ENCODE measurements around the gene WWC2.

Gene WWC2

GRCh38 chr4:183272384-183272783 is 173.3 kb downstream of the WWC2 start:
- Mint-ChIP-seq H3K4me1 (ENCODE audit: low read depth) (no peaks in the 10 kb centered on the region), H3K36me3 (peaks cover 18% of the 10 kb centered on the region), H3K9me3 (ENCODE audit: low read depth) (peaks cover 7% of the 10 kb centered on the region), H3K27me3 (no peaks in the 10 kb centered on the region), H3K4me3 (no peak overlapping the region), H3K27ac (no peak overlapping the region)

DNA sequence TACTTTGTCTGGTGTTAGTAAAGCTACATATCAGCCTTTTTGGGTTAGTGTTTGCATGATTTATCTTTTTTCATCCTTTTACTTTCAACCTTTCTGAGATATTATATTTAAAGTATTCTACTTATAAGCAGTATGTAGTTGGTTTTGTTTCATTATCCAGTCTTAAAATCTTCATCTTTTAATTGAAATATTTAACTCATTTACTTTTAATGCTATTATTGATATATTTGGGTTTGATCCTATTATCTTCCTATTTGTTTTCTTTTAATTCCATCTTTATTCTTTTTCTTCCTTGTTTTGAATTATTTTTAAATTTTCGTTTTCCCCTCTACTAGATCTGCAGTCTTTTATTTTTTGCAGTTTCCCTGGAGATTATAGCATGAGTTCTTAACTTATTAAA is 177.0 kb downstream of the WWC2 start:
- Mint-ChIP-seq H3K4me1 (ENCODE audit: low read depth) (no peaks in the 10 kb centered on the region), H3K36me3 (peaks cover 18% of the 10 kb centered on the region), H3K27ac (no peak overlapping the region), H3K9me3 (ENCODE audit: low read depth) (peaks cover 7% of the 10 kb centered on the region), H3K4me3 (no peak overlapping the region), H3K27me3 (no peaks in the 10 kb centered on the region)

GRCh38 chr4:183284258-183284785 is 185.3 kb downstream of the WWC2 start:
- H3K9me3 Mint-ChIP-seq (ENCODE audit: low read depth) = no peaks in the 10 kb centered on the region
- no peak overlapping the region for H3K27ac Mint-ChIP-seq
- H3K36me3 Mint-ChIP-seq = peaks cover 4% of the 10 kb centered on the region
- H3K4me1 Mint-ChIP-seq (ENCODE audit: low read depth) = no peaks in the 10 kb centered on the region
- no peak overlapping the region for H3K4me3 Mint-ChIP-seq
- H3K27me3 Mint-ChIP-seq = no peaks in the 10 kb centered on the region

DNA sequence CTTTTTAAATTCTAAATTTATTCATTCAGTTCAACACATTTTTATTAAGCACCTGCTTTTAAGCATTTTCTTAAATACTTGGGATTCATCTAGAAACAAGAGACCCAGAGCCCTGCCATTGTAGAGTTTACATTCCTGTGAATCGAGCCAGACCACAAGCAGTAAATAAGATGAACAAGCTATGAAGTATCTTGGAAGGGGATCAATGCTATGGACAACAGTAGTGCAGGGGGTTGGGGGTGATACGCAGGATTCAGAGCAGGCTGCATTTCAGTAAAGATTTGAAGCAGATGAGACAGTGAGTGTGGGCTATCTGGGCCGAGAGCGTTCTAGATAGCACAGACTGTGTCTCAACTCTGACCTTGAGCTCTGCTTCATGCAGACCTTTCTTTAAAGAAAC is 185.9 kb downstream of the WWC2 start:
- Mint-ChIP-seq H3K4me1 (ENCODE audit: low read depth) (no peaks in the 10 kb centered on the region), H3K27ac (no peak overlapping the region), H3K27me3 (no peaks in the 10 kb centered on the region), H3K36me3 (peaks cover 4% of the 10 kb centered on the region), H3K9me3 (ENCODE audit: low read depth) (no peaks in the 10 kb centered on the region), H3K4me3 (no peak overlapping the region)

- H3K27ac Mint-ChIP-seq = no peak overlapping the region
- H3K36me3 Mint-ChIP-seq = peaks cover 7% of the 10 kb centered on the region
- no peaks in the 10 kb centered on the region for H3K27me3 Mint-ChIP-seq
- no peaks in the 10 kb centered on the region for H3K9me3 Mint-ChIP-seq (ENCODE audit: low read depth)
- no peak overlapping the region for H3K4me3 Mint-ChIP-seq
- no peaks in the 10 kb centered on the region for H3K4me1 Mint-ChIP-seq (ENCODE audit: low read depth)
Measured at GRCh38 chr4:183285886-183286285, 186.8 kb downstream of the WWC2 start.

- no peak overlapping the region for H3K27ac Mint-ChIP-seq
- no peaks in the 10 kb centered on the region for H3K4me1 Mint-ChIP-seq (ENCODE audit: low read depth)
- H3K36me3 Mint-ChIP-seq = peaks cover 8% of the 10 kb centered on the region
- H3K9me3 Mint-ChIP-seq (ENCODE audit: low read depth) = no peaks in the 10 kb centered on the region
- no peaks in the 10 kb centered on the region for H3K27me3 Mint-ChIP-seq
- H3K4me3 Mint-ChIP-seq = no peak overlapping the region
Measured at GRCh38 chr4:183286590-183287308, 187.7 kb downstream of the WWC2 start.

DNA sequence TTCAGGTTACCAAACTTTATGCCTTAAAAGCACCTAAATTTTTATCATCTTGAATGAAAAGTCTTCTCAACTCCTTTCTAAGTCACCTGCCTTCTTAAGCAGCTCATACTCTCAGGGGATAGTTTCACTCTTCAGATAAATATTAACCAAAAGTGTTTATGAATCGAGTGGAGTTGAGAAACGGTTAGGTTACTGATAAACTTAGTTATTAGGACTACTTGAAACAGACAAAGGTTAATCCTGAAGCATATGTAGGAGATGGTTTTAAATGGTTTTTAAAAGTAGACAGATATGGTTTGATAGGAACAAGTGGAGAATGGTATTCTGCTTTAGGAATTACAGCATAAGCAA is 188.2 kb downstream of the WWC2 start:
- no peak overlapping the region for H3K4me3 Mint-ChIP-seq
- no peaks in the 10 kb centered on the region for H3K9me3 Mint-ChIP-seq (ENCODE audit: low read depth)
- no peak overlapping the region for H3K27ac Mint-ChIP-seq
- peaks cover 8% of the 10 kb centered on the region for H3K36me3 Mint-ChIP-seq
- H3K4me1 Mint-ChIP-seq (ENCODE audit: low read depth) = no peaks in the 10 kb centered on the region
- H3K27me3 Mint-ChIP-seq = no peaks in the 10 kb centered on the region

DNA sequence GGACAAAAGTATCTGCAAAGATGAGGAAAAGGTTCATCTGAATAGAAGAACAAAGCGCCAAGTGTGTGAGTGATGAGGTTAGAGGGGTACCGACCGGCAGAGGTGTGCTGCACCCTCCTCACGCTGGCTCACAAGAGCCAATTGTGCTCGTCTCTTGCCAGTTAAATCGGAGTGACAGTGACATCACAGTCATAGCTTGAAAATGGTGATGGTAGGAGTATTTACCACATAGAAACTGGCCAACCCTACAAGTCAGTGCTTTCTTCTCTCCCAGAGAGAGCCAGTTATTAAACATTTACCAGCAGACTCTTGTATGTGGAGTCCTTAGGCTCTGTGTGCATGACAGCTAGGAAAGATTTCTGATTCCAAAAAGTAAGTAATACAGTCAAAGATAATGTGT is 188.6 kb downstream of the WWC2 start:
- H3K4me3 Mint-ChIP-seq = no peak overlapping the region
- H3K36me3 Mint-ChIP-seq = peaks cover 10% of the 10 kb centered on the region
- H3K4me1 Mint-ChIP-seq (ENCODE audit: low read depth) = no peaks in the 10 kb centered on the region
- H3K27me3 Mint-ChIP-seq = no peaks in the 10 kb centered on the region
- no peak overlapping the region for H3K27ac Mint-ChIP-seq
- no peaks in the 10 kb centered on the region for H3K9me3 Mint-ChIP-seq (ENCODE audit: low read depth)

DNA sequence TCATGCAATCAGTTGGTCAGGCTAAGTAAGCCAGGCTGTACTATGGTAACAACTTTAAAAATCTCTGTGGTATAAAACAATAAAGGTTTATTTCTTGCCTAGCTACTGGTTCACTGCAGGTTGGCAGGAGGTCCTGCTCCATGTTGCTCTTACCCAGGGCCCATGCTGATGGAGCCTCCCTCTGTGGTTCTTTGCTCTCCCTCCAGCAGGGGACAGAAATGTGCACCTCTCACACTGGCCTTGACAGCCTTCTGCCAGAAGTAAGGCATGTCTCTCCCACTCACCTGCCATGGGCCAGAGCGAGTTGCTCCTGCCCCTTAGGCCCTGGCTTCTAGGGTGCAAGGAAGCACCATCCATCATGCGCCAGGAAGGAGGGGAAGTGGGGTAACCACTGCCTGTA is 189.9 kb downstream of the WWC2 start:
- H3K36me3 Mint-ChIP-seq = peaks cover 10% of the 10 kb centered on the region
- no peak overlapping the region for H3K4me3 Mint-ChIP-seq
- no peaks in the 10 kb centered on the region for H3K4me1 Mint-ChIP-seq (ENCODE audit: low read depth)
- no peaks in the 10 kb centered on the region for H3K27me3 Mint-ChIP-seq
- no peak overlapping the region for H3K27ac Mint-ChIP-seq
- H3K9me3 Mint-ChIP-seq (ENCODE audit: low read depth) = no peaks in the 10 kb centered on the region

DNA sequence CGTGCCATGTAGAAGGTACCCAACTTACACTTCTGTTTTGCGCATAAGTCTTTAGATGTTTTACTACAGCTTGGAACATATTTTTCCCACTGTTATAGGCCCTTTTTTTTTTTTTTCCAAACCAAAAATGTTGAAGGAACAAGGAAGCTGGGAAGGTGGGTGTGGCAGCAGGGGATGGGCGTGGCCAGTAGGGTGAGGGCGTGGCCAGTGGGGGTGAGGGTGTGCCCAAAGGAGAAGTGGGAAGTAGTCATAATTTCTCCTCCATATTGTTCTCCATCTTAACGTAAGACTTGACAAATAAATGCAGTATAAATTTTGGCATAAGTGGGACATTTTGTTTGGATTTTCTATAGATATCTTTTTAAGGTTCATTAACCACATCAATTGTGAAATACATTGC is 190.6 kb downstream of the WWC2 start:
- H3K27me3 Mint-ChIP-seq = no peaks in the 10 kb centered on the region
- no peaks in the 10 kb centered on the region for H3K4me1 Mint-ChIP-seq (ENCODE audit: low read depth)
- no peaks in the 10 kb centered on the region for H3K9me3 Mint-ChIP-seq (ENCODE audit: low read depth)
- H3K4me3 Mint-ChIP-seq = no peak overlapping the region
- peaks cover 14% of the 10 kb centered on the region for H3K36me3 Mint-ChIP-seq
- H3K27ac Mint-ChIP-seq = no peak overlapping the region

GRCh38 chr4:183291070-183291469 is 192.0 kb downstream of the WWC2 start:
- no peak overlapping the region for H3K27ac Mint-ChIP-seq
- H3K4me1 Mint-ChIP-seq (ENCODE audit: low read depth) = no peaks in the 10 kb centered on the region
- H3K36me3 Mint-ChIP-seq = peaks cover 12% of the 10 kb centered on the region
- no peaks in the 10 kb centered on the region for H3K27me3 Mint-ChIP-seq
- H3K4me3 Mint-ChIP-seq = no peak overlapping the region
- H3K9me3 Mint-ChIP-seq (ENCODE audit: low read depth) = no peaks in the 10 kb centered on the region

DNA sequence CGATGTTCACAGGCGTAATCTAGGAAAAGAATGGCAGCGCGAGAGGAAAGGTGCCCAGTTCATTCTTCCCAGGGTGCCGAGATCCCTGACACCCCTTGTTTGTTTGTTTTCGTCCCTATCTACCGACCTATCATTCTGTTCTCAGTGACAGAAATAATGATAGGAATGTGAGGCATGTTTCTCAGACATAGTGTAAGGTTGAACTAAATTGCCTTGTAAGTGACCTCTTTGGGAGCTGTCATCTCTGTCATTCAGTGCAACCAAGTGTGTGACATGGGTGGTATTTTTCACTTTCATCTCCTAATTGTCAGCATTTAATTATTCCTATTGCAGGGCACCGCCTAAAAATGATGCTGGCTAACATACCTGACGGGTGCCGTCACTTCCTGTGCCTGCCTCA is 196.7 kb downstream of the WWC2 start:
- Mint-ChIP-seq H3K36me3 (peaks cover 9% of the 10 kb centered on the region), H3K4me3 (no peak overlapping the region), H3K27me3 (peaks cover 2% of the 10 kb centered on the region)

DNA sequence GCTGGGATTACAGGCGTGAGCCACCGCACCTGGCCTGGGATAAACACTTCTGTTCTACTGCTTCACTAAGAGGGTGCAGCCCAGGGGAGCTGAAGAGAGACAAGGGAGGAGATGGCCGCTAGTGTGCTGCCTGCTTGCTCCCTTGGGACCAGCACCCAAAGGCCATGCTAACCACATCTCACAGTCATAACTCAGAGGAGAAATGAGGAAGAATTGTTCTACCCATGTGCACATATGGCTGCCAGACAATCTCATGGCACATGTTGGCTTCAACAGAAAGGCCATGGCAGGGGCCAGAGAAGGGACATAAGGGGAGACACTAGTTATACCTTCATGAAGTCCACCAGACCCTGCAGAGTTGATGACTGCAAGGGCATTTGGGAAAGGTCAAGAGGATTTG is 198.6 kb downstream of the WWC2 start:
- Mint-ChIP-seq H3K27me3 (peaks cover 2% of the 10 kb centered on the region), H3K4me3 (no peak overlapping the region), H3K9me3 (ENCODE audit: low read depth) (no peaks in the 10 kb centered on the region), H3K4me1 (ENCODE audit: low read depth) (no peaks in the 10 kb centered on the region), H3K36me3 (peaks cover 4% of the 10 kb centered on the region), H3K27ac (no peak overlapping the region)

More for the DNA sequence above, 196.7 kb downstream of the WWC2 start:
- no peak overlapping the region for H3K27ac Mint-ChIP-seq
- H3K9me3 Mint-ChIP-seq (ENCODE audit: low read depth) = no peaks in the 10 kb centered on the region
- H3K4me1 Mint-ChIP-seq (ENCODE audit: low read depth) = no peaks in the 10 kb centered on the region

DNA sequence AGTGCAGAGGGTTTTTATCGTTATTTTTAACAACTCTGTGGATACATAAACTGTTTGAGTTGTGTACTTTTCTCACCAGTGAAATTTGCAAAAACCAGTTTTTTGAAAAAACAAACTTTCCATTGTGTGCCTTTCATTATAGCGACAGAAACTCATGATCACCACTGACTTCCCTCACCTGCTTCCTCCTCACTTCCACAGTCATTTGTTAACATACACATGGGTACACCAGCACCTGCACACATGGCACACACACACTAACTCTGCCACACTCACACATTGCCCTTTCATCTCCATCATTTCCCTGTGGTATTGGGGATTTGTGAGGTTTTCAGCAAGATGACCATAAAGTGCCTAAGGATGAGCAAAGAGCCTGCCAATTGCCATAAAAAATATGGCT is 200.4 kb downstream of the WWC2 start:
- H3K4me1 Mint-ChIP-seq (ENCODE audit: low read depth) = no peaks in the 10 kb centered on the region
- no peaks in the 10 kb centered on the region for H3K9me3 Mint-ChIP-seq (ENCODE audit: low read depth)
- H3K27me3 Mint-ChIP-seq = peaks cover 2% of the 10 kb centered on the region
- H3K4me3 Mint-ChIP-seq = no peak overlapping the region
- H3K36me3 Mint-ChIP-seq = no peaks in the 10 kb centered on the region
- H3K27ac Mint-ChIP-seq = no peak overlapping the region

DNA sequence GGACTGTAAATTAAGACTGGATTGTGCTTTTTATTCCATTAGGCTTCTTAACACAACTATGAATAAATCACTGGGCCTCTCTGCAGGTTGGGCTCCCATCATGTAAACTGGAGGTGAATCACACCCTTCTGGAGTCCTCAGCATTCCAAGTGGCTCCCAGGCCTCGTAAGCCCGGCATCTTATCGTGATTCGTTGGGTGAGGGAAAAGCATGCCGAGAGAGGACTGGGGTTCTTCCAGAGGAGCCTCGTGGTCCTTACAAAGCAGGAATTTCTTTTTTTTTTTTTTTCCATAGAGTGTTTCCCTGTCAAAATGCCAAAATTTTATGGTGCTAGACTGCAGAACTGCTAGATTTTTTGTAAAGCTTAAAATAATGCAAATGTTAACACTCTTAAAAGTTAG is 201.0 kb downstream of the WWC2 start:
- Mint-ChIP-seq H3K9me3 (ENCODE audit: low read depth) (no peaks in the 10 kb centered on the region), H3K36me3 (no peaks in the 10 kb centered on the region), H3K4me3 (no peak overlapping the region), H3K27me3 (peaks cover 3% of the 10 kb centered on the region), H3K27ac (no peak overlapping the region), H3K4me1 (ENCODE audit: low read depth) (no peaks in the 10 kb centered on the region)

DNA sequence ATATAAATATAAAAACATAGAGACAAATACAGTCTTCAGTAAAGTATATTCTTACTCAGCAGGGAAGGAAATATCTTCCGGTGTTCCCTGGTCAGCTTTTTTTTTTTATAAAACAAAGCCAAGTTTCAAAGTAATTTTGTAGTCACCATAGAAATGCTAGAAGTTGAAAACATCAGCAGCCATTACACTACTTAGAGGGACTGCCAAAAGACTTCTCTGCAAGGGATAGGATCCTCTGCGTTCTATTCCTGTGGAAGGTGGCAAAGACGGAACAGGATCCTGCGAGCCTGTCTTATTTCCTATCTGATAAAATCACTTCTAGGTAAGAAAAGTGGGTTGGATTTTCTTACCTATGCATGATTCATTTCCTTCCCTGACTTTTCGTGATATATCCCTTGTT is 201.6 kb downstream of the WWC2 start:
- no peaks in the 10 kb centered on the region for H3K4me1 Mint-ChIP-seq (ENCODE audit: low read depth)

More for the DNA sequence above, 201.6 kb downstream of the WWC2 start:
- H3K36me3 Mint-ChIP-seq = no peaks in the 10 kb centered on the region
- peaks cover 4% of the 10 kb centered on the region for H3K27me3 Mint-ChIP-seq
- H3K4me3 Mint-ChIP-seq = no peak overlapping the region
- no peaks in the 10 kb centered on the region for H3K9me3 Mint-ChIP-seq (ENCODE audit: low read depth)
- H3K27ac Mint-ChIP-seq = no peak overlapping the region
